Chondrocyte (in vitro differentiated cells): ENCODE measurements around the gene EGR1. TPM values are rescaled to one million over a fixed set of nuclear protein-coding genes. Genes with fewer than 3 reads are reported as not detected.
A peak's percentile ranks its signal among the peaks of the same experiment; 100 is the strongest.

Experiments used
- DNase-seq: peaks from one replicate; pipeline ENCODE4 v3.0.0; 2021; ENCODE audit warnings: mixed read lengths, low spot score
- H3K27ac Mint-ChIP-seq: one replicate; pipeline ENCODE4 v1.8.0; 2021; ENCODE audit warnings: mild to moderate bottlenecking, moderate library complexity, mixed read lengths; ENCODE audit not compliant: unreplicated experiment
- H3K27me3 Mint-ChIP-seq: 2 replicates; pipeline ENCODE4 v1.8.0; 2021; ENCODE audit warnings: low read depth, mixed read lengths
- H3K36me3 Mint-ChIP-seq: 2 replicates; pipeline ENCODE4 v1.8.0; 2021; ENCODE audit warnings: low read depth, mixed read lengths
- H3K4me1 Mint-ChIP-seq: 2 replicates; pipeline ENCODE4 v1.8.0; 2021; ENCODE audit warnings: low read depth, mild to moderate bottlenecking, mixed read lengths
- H3K4me3 Mint-ChIP-seq: one replicate; pipeline ENCODE4 v1.8.0; 2021; ENCODE audit warnings: mild to moderate bottlenecking, moderate library complexity, mixed read lengths; ENCODE audit not compliant: unreplicated experiment
- H3K9me3 Mint-ChIP-seq: 2 replicates; pipeline ENCODE4 v1.8.0; 2021; ENCODE audit warnings: low read depth, mixed read lengths
- CTCF ChIP-seq: fragments of 200-600 bp; sonication (generic); IDR thresholded peaks from 2 replicates; pipeline ENCODE4 v1.5.0; 2021; ENCODE audit warnings: antibody characterized with exemption, mild to moderate bottlenecking, moderate library complexity
- total RNA-seq: library from RNA; stranded (reverse); gene quantifications from 3 replicates; pipeline ENCODE4 v1.2.1, GENCODE V29; 2021

Gene EGR1
- total RNA-seq, 1 donor from 2014 or later = 82.5 TPM

- Mint-ChIP-seq H3K36me3 (peaks cover 19% of the 10 kb centered on the region), H3K27me3 (no peaks in the 10 kb centered on the region), H3K27ac (peak overlapping the region; percentile 96), H3K9me3 (no peaks in the 10 kb centered on the region), H3K4me1 (peaks cover 37% of the 10 kb centered on the region), H3K4me3 (peak overlapping the region; percentile 79)
- TF ChIP-seq CTCF = peak; percentile 80
- DNase-seq = peak; percentile 98
These were observed 655 bp upstream of the EGR1 start for GRCh38 chr5:138464388-138465260.

GRCh38 chr5:138466125-138466899, 1.0 kb downstream of the EGR1 start:
- Mint-ChIP-seq H3K27ac (peak overlapping the region; percentile 73), H3K4me3 (peak overlapping the region; percentile 74), H3K4me1 (peaks cover 35% of the 10 kb centered on the region), H3K27me3 (no peaks in the 10 kb centered on the region), H3K36me3 (peaks cover 19% of the 10 kb centered on the region), H3K9me3 (no peaks in the 10 kb centered on the region)
- no peak for DNase-seq
- TF ChIP-seq CTCF = no peak

- Mint-ChIP-seq H3K9me3 (no peaks in the 10 kb centered on the region), H3K4me1 (peaks cover 30% of the 10 kb centered on the region), H3K4me3 (peak overlapping the region; percentile 74), H3K27me3 (no peaks in the 10 kb centered on the region), H3K36me3 (peaks cover 19% of the 10 kb centered on the region), H3K27ac (peak overlapping the region; percentile 73)
- no peak for TF ChIP-seq CTCF
- peak; percentile 91 for DNase-seq
These were observed 1.8 kb downstream of the EGR1 start for GRCh38 chr5:138466900-138467710.

GRCh38 chr5:138467711-138468132, 2.4 kb downstream of the EGR1 start:
- H3K27me3 Mint-ChIP-seq = no peaks in the 10 kb centered on the region
- peak overlapping the region; percentile 73 for H3K27ac Mint-ChIP-seq
- peaks cover 19% of the 10 kb centered on the region for H3K36me3 Mint-ChIP-seq
- DNase-seq = peak; percentile 94
- peak overlapping the region; percentile 74 for H3K4me3 Mint-ChIP-seq
- no peaks in the 10 kb centered on the region for H3K9me3 Mint-ChIP-seq
- no peak for TF ChIP-seq CTCF
- peaks cover 30% of the 10 kb centered on the region for H3K4me1 Mint-ChIP-seq
